GM18873 (cell line): ENCODE data around the gene OR51I1.

Experiments used
- ATAC-seq: cut with Tn5 transposase; IDR thresholded peaks from one replicate; pipeline ENCODE4 v1.9.1; 2021; ENCODE audit warnings: mild to moderate bottlenecking, moderate library complexity, moderate number of reproducible peaks; ENCODE audit not compliant: unreplicated experiment, low FRiP score

Gene OR51I1

GRCh38 chr11:5441414-5441813 lies at the start of gene OR51I1:
TSS of gene OR51I1 (minus strand) at chr11:5441514. CDS start at chr11:5441514, 0 bp downstream.
- ATAC-seq: no peak

DNA sequence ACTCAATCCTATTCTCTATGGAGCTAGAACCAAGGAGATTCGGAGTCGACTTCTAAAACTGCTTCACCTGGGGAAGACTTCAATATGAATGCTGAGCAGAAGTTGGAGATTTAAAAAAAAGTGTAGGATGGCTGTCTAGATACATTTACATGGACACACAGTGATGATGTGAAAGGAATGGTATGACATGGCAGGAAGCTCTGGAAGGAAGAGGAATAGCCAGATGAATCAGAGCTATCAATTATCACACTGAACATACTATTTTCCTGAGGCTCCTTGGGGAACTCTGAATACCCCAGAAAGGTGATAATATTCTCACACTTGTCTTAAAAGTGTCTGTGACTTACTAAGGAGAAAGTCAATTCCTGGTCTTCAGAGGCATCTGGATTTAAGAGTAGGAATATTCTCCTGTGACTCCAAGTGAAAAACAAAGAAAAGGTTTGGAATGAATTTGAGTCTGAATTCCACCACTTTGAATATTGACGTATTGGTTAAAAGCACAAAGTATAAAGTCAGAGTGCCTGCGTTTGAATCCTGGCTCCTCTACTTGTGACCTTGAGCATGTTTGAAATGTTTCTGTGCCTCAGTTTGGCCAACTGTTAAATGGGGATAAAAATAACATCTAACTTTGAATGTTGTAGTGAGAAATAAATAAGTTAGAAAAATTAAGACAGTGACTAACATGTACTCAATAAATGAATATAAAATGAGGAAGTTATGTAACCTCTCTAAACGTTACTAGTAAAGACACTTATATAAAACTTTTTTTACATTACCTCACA lies 48.5 kb upstream of the OR51I1 start:
- no peak for ATAC-seq

- ATAC-seq: no peak
These were observed 47.6 kb upstream of the OR51I1 start for GRCh38 chr11:5488798-5489399.

DNA sequence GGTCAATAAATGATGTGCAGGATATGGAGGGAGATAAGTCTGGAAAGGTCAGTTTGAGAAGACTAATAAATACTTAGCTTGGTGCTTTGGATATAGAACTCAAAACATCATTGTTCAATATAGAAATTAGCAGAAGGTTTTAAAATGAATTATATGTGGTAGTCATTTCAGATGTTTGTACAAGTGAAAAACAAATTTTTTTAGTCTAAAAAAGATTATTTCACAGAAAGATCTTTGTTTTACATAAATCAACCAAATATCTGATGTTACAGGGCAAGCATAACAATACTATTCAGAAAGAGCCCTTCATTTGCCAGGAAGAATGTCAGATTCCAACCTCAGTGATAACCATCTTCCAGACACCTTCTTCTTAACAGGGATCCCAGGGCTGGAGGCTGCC lies 47.1 kb upstream of the OR51I1 start, which contains the start of gene OR52D1:
TSS of gene OR52D1 (plus strand) at position 301 of the 400 bp plus-strand sequence. CDS start at position 323, 22 bp downstream.
- no peak for ATAC-seq

DNA sequence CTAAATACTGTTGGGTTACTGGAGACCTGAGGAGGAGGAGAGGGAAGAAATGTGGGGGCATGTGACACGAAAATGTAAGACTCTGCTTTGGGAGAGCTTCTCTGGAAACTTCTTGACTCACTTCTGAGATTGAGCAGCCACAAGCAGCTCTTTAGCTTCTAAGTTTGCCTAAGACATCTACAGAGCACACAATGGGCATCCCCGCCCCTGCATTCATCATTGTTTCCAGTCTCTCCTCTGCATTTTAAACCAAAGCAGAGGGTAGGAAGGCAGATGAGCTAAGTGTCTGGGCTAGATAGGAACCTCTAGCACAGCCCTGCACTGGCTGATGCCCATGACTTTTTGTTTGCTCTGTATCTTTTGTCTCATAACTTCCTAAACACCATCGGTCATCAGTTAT lies 45.1 kb upstream of the OR51I1 start:
- ATAC-seq: no peak

DNA sequence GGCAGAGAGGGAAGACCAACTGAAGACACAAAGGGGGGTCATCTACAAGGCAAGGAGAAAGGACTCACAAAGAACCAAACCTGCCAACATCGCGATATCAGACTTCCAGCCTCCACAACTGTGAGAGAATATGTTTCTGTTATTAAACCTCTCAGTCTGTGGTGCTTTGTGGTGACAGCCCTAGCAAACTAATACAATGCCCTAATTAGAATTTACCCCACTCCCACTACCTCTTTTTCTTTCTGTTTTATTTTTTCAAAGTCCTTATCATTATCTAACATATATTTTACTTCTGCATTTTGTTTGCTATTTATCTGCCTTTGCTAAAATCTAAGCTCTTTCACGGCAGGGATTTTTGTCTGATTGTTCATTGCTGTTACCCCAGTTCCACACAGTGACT lies 44.7 kb upstream of the OR51I1 start:
- ATAC-seq: no peak

GRCh38 chr11:5476186-5476819 lies 35.0 kb upstream of the OR51I1 start:
- ATAC-seq: no peak

GRCh38 chr11:5473921-5474320 lies 32.6 kb upstream of the OR51I1 start:
- no peak for ATAC-seq

DNA sequence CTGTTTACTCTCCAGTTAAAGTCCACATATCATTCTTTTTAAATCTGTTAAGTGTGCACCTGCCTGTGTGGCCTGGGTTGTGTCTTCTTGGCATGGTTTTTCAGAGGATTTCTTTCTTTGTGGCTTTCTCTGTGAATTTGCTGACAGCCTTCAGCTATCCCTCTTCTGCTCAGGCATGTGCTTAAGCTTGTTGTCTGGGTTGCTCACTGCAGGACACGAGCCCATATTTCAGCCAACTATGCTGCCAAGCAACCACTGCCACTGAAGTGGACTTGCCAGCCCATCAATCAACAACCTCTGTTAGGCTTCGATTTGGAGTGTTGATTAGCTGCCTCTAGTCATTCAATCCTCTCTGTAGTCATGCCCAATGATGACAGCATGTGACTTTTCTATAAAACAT lies 26.2 kb upstream of the OR51I1 start:
- ATAC-seq: no peak

GRCh38 chr11:5460983-5461621 lies 19.8 kb upstream of the OR51I1 start:
- no peak for ATAC-seq

DNA sequence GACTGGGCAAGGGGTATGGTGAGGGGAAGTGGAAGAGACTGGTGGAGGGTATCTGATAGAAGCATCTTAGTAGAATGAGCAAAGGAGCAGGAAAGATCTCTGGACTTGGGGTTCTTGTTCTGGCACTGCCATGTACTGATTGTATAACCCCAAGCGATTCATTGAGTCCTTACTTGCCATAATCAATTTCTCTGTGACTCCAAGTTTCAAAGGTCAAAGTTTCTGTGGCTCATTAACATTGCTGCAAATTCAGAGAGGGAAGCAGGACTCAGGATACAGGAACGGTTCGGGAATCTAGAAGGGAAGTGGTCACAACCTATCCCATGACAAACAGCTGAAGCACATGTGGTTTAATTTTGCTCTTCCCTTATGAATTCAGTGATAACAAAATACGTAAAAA lies 8.1 kb upstream of the OR51I1 start:
- no peak for ATAC-seq

GRCh38 chr11:5449023-5449422 lies 7.7 kb upstream of the OR51I1 start, which contains the start of gene OR51I2:
TSS of gene OR51I2 (plus strand) at chr11:5449323. CDS start at chr11:5453489, 4,166 bp downstream.
- ATAC-seq: no peak

DNA sequence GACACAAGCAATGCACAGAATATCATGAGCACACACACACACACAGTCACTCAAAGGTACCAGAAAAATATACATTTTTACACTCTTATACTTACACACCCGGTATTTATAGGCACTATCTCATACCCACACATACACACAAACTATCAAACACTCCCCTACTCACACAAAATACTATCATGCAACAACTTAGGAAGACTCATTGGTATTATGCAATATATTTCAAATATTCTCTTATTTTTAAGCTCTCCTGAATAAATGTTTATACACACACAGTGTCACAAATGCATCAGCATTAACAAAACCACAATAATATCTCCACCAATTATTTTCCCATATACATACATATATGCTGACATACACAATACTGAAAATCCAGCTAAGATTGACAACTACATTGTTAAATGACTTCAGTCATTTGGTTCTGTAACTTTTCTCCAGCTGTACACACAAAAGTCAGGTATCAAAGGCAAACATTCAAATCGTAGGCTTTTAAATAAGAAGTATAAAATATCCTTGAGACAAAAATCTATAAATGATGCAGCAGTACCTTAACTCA lies 2.6 kb upstream of the OR51I1 start:
- ATAC-seq: no peak

GRCh38 chr11:5423131-5423530 lies 18.2 kb downstream of the OR51I1 start:
- no peak for ATAC-seq

- no peak for ATAC-seq
These were observed 19.5 kb downstream of the OR51I1 start, which contains the start of gene OR51Q1 for GRCh38 chr11:5421811-5422210. TSS of gene OR51Q1 (plus strand) at chr11:5422111. CDS start at chr11:5422201, 90 bp downstream.

DNA sequence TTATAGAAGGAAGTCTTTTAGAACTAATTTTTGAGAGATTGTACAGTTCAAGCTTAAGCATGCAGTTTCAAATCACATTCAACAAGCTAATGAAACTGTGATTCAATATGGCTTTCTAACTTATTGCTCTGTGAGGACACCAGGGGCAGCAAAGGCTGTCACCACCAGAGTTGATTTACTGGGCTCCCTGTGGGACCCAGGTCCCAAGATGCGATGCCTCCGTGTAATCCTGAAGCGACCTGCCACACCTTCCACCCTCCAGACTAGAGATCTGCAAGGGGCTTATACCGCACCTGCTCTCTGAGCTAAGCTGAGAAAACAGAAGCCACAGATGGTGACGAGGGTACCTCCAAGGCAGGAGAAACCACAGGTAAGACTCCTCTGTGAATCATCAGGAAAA lies 20.3 kb downstream of the OR51I1 start:
- ATAC-seq: no peak

GRCh38 chr11:5405173-5405572 lies 36.1 kb downstream of the OR51I1 start:
- no peak for ATAC-seq

DNA sequence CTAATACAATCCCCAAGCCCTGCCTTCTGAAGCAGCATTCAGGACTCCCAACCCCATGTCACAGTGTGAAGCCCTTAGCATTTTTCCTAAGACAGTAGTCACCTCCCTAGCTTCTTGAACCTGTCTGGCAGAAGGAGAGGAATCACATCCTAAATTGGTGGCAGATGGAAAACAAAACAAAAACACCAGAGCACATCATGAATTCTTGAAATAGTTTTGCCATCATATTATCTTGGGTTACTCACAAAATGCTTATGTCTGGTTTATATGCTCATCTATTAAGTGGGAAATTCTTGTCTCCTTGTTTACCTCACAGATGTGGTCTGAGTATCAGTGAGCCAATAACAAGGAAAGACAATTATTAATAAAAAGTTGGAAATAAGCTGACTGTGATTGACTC lies 42.4 kb downstream of the OR51I1 start:
- ATAC-seq: no peak

- no peak for ATAC-seq
These were observed 47.2 kb downstream of the OR51I1 start for GRCh38 chr11:5394091-5394490.
